Thymus (tissue), 11 donors: Measurements from ENCODE around the gene PRB2. TPM values are rescaled to one million over a fixed set of nuclear protein-coding genes. Genes with fewer than 3 reads are reported as not detected.
"Not testable (repeated sequence)": the region's sequence is repeated elsewhere in the genome, so short reads cannot be mapped to it uniquely, and the experiment has no call there.

ENCODE experiments used
- DNase-seq, 9 donors: peaks; one replicate each; pipeline ENCODE4 v3.0.0-alpha.2; 2013; ENCODE audit warnings: low spot score in 9 of 9, low read depth in 6 of 9, missing footprints in 1 of 9
- H3K27ac ChIP-seq, 2 donors: one replicate each; pipeline ENCODE4 v1.5.1; 2013; ENCODE audit warnings: control low read depth in 1 of 2, low read depth in 1 of 2, low read length in 1 of 2, mild to moderate bottlenecking in 1 of 2, moderate library complexity in 1 of 2
- H3K27me3 ChIP-seq, 2 donors: one replicate each; pipeline ENCODE4 v1.5.1; 2013; ENCODE audit warnings: low read length in 1 of 2; ENCODE audit not compliant: control insufficient read depth in 2 of 2, insufficient read depth in 1 of 2
- H3K36me3 ChIP-seq, 2 donors: one replicate each; pipeline ENCODE4 v1.5.1; 2013; ENCODE audit warnings: low read length in 1 of 2, mild to moderate bottlenecking in 1 of 2, moderate library complexity in 1 of 2; ENCODE audit not compliant: control insufficient read depth in 2 of 2, insufficient read depth in 2 of 2
- H3K4me1 ChIP-seq, 2 donors: one replicate each; pipeline ENCODE4 v1.5.1; 2013; ENCODE audit warnings: low read length in 2 of 2; ENCODE audit not compliant: control insufficient read depth in 2 of 2, insufficient read depth in 2 of 2
- H3K4me3 ChIP-seq, 2 donors: one replicate each; pipeline ENCODE4 v1.5.1; 2013; ENCODE audit warnings: low read length in 2 of 2, control low read depth in 1 of 2, mild to moderate bottlenecking in 1 of 2
- H3K9me3 ChIP-seq, 2 donors: one replicate each; pipeline ENCODE4 v1.5.1; 2013; ENCODE audit warnings: low read length in 1 of 2, mild to moderate bottlenecking in 1 of 2; ENCODE audit not compliant: control insufficient read depth in 2 of 2, insufficient read depth in 1 of 2
- WGBS: extraction: QIAGEN DNeasy Blood & Tissue Kit; methylation state at CpG from one replicate; pipeline ENCODE4 v1.1.7; 2013; 5-methylcytosine and 5-hydroxymethylcytosine counted together
- polyA plus RNA-seq: library from polyadenylated mRNA; stranded (reverse); fragments of 200-250 nt; gene quantifications from one replicate; pipeline ENCODE4 v1.2.3, GENCODE V29; 2013
- total RNA-seq: library from RNA; stranded (reverse); fragments of 120-200 nt; gene quantifications from one replicate; pipeline ENCODE4 v1.2.4, GENCODE V29; 2013
- donor health status: healthy.

The PRB2 gene
- total and polyA plus RNA-seq, 2 donors = 0.05 to 0.94 TPM

- over 99% methylated on average over 3 of the region's 3 CpGs for WGBS
- H3K27ac ChIP-seq, DNase-seq, H3K36me3 ChIP-seq, H3K4me3 ChIP-seq, H3K4me1 ChIP-seq, H3K9me3 ChIP-seq, H3K27me3 ChIP-seq: not testable (repeated sequence)
These were observed 17.9 kb downstream of the PRB2 start for GRCh38 chr12:11377420-11377819.

- Histone ChIP-seq H3K4me1 (no peaks in the 10 kb centered on the region), H3K27ac (no peak overlapping the region), H3K27me3 (no peaks in the 10 kb centered on the region), H3K36me3 (no peaks in the 10 kb centered on the region), H3K4me3 (no peak overlapping the region), H3K9me3 (no peaks in the 10 kb centered on the region)
- no peak for DNase-seq
These were observed 34.2 kb downstream of the PRB2 start for GRCh38 chr12:11361151-11361550.

- H3K27ac ChIP-seq, H3K4me3 ChIP-seq, H3K9me3 ChIP-seq, DNase-seq, H3K4me1 ChIP-seq, H3K36me3 ChIP-seq, H3K27me3 ChIP-seq: not testable (repeated sequence)
- 98% methylated on average over 1 of the region's 1 CpG for WGBS
These were observed 35.0 kb downstream of the PRB2 start for GRCh38 chr12:11360205-11360883.

GRCh38 chr12:11351736-11352135, 43.6 kb downstream of the PRB2 start:
- not testable (repeated sequence) for H3K27ac ChIP-seq, H3K4me1 ChIP-seq, H3K36me3 ChIP-seq, H3K4me3 ChIP-seq, H3K9me3 ChIP-seq, H3K27me3 ChIP-seq, DNase-seq
- 88% methylated on average over 1 of the region's 2 CpGs for WGBS

GRCh38 chr12:11348439-11348838, 46.9 kb downstream of the PRB2 start:
- no peaks in the 10 kb centered on the region for H3K9me3 ChIP-seq
- no peaks in the 10 kb centered on the region for H3K4me1 ChIP-seq
- H3K27ac ChIP-seq = no peak overlapping the region
- DNase-seq = no peak
- no peaks in the 10 kb centered on the region for H3K36me3 ChIP-seq
- WGBS = 99% methylated on average over 9 of the region's 9 CpGs
- H3K4me3 ChIP-seq = no peak overlapping the region
- peaks cover 0 to under 1% of the 10 kb centered on the region in 2 donors for H3K27me3 ChIP-seq

GRCh38 chr12:11347810-11348209, 47.6 kb downstream of the PRB2 start:
- H3K4me3 ChIP-seq = no peak overlapping the region
- no peaks in the 10 kb centered on the region for H3K4me1 ChIP-seq
- 95% methylated on average over 6 of the region's 6 CpGs for WGBS
- no peaks in the 10 kb centered on the region for H3K9me3 ChIP-seq
- H3K36me3 ChIP-seq = no peaks in the 10 kb centered on the region
- DNase-seq = no peak
- no peak overlapping the region for H3K27ac ChIP-seq
- H3K27me3 ChIP-seq = no peaks in the 10 kb centered on the region

GRCh38 chr12:11344500-11344899, 50.9 kb downstream of the PRB2 start:
- H3K27ac ChIP-seq = no peak overlapping the region
- H3K4me3 ChIP-seq = no peak overlapping the region
- H3K4me1 ChIP-seq = no peaks in the 10 kb centered on the region
- H3K9me3 ChIP-seq = no peaks in the 10 kb centered on the region
- no peaks in the 10 kb centered on the region for H3K27me3 ChIP-seq
- WGBS = 97% methylated on average over 2 of the region's 2 CpGs
- DNase-seq = no peak
- H3K36me3 ChIP-seq = no peaks in the 10 kb centered on the region

Other genes with a start within 250 kb of the PRB2 start
- gene SMIM10L1, start 224.4 kb downstream of the PRB2 start, total RNA-seq = 9.6 TPM
- gene SMIM10L1, start 224.4 kb downstream of the PRB2 start, polyA plus RNA-seq = 16.9 TPM
- gene TAS2R42, start 208.6 kb downstream of the PRB2 start, total RNA-seq = 0.09 TPM
- gene TAS2R42, start 208.6 kb downstream of the PRB2 start, polyA plus RNA-seq = 0.05 TPM
- gene PRB3, start 125.9 kb downstream of the PRB2 start, total RNA-seq = 0.66 TPM
- 2.4 TPM for gene PRB3, start 125.9 kb downstream of the PRB2 start, polyA plus RNA-seq
- 0.09 TPM for gene PRB4, start 85.1 kb downstream of the PRB2 start, total RNA-seq
- gene PRB4, start 85.1 kb downstream of the PRB2 start, polyA plus RNA-seq = 1.6 TPM